ENCODE results near the gene VOPP1.

VOPP1 gene

GRCh38 chr7:55569797-55570196 is 2.5 kb downstream of the VOPP1 start:
- FAIRE-seq: no peak
- DNase-seq (ENCODE audit: insufficient read length, low spot score): no peak
- TF ChIP-seq CTCF (IDR thresholded peaks at IDR 0.05; ENCODE audit: insufficient read depth, missing control alignments): no peak

- DNase-seq (ENCODE audit: insufficient read length, low spot score): no peak
Observed at GRCh38 chr7:55569269-55569663, 3.0 kb downstream of the VOPP1 start.

GRCh38 chr7:55568613-55569268 is 3.6 kb downstream of the VOPP1 start:
- TF ChIP-seq CTCF (IDR thresholded peaks at IDR 0.05; ENCODE audit: insufficient read depth, missing control alignments): no peak
- DNase-seq (ENCODE audit: insufficient read length, low spot score): no peak
- FAIRE-seq: no peak

More at GRCh38 chr7:55569269-55569663, 3.0 kb downstream of the VOPP1 start:
- TF ChIP-seq CTCF (IDR thresholded peaks at IDR 0.05; ENCODE audit: insufficient read depth, missing control alignments): no peak
- FAIRE-seq: no peak

GRCh38 chr7:55567571-55567970 is 4.7 kb downstream of the VOPP1 start:
- no peak for DNase-seq (ENCODE audit: insufficient read length, low spot score)

GRCh38 chr7:55565681-55566080 is 6.6 kb downstream of the VOPP1 start:
- DNase-seq (ENCODE audit: insufficient read length, low spot score) (no peak), FAIRE-seq (no peak)
- TF ChIP-seq CTCF (IDR thresholded peaks at IDR 0.05; ENCODE audit: insufficient read depth, missing control alignments): no peak

More at GRCh38 chr7:55567571-55567970, 4.7 kb downstream of the VOPP1 start:
- TF ChIP-seq CTCF (IDR thresholded peaks at IDR 0.05; ENCODE audit: insufficient read depth, missing control alignments): no peak
- FAIRE-seq: no peak

- no peak for DNase-seq (ENCODE audit: insufficient read length, low spot score)
- no peak for TF ChIP-seq CTCF (IDR thresholded peaks at IDR 0.05; ENCODE audit: insufficient read depth, missing control alignments)
- FAIRE-seq: no peak
Observed at GRCh38 chr7:55563596-55564325, 8.5 kb downstream of the VOPP1 start.

GRCh38 chr7:55561690-55562089 is 10.6 kb downstream of the VOPP1 start:
- DNase-seq (ENCODE audit: insufficient read length, low spot score) (no peak), FAIRE-seq (no peak)
- no peak for TF ChIP-seq CTCF (IDR thresholded peaks at IDR 0.05; ENCODE audit: insufficient read depth, missing control alignments)
